LoVo (cell line): ENCODE results near the gene LST1.

Experiments used
- DNase-seq: peaks from one replicate; pipeline ENCODE4 v3.0.0-alpha.2; 2016; ENCODE audit warnings: low spot score

LST1 gene

DNA sequence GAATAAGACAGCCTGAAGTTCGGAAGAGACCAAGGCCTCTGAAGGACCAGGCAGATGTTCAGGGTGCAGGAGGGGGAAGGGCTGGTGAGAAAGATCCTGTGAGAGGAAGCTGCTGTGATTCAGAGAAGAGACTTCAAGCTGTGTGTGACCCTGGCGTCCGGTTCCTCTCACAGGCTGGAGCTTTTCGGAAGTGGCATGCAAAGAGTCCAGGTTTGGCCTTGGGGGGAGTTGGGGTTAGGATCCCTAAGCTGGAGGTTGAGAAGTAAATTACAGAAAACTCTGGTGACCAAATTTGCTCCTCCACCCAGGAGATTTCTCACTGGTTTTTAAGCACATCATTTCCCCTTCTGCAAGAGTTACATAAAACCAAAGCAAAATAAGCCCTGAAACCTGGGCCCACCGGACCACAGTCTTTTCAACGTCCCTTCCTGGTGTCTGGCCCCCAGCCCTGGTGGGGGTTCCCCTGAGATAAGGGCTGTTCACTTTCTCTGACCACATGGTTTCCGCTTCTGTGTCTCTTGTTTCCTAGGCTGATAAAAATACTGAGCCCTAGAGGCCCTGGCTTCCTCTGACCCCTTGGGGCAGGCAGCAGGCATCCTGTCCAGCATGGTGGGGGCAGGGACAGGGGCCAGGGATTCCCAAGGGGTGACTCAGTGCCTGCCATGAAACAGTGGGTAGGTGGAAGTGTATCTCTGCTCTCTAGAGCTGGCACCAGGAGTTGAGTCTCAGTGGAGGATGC lies 25.9 kb upstream of the LST1 start:
- DNase-seq, result no peak

DNA sequence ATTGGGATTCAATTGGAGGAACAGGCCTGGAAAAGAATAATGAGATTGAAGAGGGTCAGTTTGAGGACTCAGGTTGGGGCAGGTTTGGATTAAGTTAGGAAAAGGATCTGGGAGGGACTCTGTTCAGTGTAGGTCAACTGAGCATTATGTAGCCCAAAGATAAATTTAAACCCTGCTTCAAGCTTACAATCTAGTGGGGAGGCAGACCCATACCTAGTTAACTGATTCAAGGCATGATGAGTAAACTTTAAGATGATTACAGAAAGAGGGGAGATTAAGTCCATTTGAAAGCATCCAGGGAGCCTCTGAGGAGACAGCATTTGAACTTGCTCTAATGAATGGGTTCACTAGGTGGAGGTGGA lies 25.4 kb upstream of the LST1 start:
- DNase-seq, result no peak

DNA sequence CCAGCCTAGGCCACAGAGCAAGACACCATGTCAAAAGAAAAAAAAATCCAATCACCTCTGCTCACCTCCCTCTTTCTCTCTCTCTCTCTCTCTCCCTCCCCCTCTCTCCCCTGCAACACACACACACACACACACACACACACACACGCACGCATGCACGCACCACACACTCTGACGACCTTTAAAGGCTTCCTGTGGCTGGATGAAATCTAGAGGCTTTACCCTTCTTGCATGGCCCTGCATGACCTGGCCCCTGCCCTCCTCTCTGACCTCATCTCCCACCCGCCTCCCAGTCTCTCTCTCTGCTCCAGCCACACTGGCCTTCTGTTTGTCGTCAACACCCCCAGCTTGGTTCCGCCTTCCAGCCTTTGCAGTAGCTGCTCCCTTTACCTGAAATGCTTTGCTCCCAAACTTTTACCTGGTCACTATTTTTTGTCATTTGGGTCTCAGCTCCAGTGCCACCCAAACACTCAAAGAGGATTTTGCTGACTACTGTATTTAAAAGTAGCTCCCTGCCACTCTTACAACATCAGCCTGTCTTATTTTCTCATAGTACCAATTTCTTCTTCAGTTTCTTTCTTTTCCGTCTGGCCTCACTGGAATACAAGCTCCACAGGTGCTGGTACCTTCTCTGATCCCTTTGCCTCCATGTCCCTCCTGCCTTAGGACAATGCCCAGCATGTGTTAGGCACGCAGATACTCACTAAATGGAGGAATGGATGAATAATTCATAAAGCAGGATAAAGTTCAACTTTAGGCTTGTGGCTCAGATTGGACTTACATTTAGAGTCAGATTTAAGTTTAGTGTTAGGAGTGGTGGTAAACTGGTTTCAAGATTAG lies 18.3 kb upstream of the LST1 start:
- DNase-seq, result no peak

DNA sequence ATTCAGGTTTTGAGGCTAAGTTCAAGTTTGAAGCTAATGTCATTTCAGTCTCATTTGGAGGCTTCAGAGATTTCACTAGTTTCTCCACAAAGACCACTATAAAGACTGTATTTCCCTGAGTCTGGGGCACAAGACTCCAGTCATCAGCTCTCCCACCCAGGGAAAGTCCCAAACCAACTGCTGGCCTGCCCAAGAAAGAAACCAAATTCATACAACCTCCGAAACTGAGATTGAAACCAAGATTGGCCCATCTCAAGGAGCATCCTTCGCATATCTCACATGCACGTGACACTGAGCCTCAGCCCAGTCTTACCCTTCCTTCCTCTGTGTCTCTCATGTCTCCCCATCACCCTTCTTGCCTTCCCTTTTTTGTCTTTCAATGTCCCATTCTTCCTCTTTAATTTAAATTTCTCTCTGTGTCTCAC lies 17.5 kb upstream of the LST1 start:
- DNase-seq, result no peak

DNA sequence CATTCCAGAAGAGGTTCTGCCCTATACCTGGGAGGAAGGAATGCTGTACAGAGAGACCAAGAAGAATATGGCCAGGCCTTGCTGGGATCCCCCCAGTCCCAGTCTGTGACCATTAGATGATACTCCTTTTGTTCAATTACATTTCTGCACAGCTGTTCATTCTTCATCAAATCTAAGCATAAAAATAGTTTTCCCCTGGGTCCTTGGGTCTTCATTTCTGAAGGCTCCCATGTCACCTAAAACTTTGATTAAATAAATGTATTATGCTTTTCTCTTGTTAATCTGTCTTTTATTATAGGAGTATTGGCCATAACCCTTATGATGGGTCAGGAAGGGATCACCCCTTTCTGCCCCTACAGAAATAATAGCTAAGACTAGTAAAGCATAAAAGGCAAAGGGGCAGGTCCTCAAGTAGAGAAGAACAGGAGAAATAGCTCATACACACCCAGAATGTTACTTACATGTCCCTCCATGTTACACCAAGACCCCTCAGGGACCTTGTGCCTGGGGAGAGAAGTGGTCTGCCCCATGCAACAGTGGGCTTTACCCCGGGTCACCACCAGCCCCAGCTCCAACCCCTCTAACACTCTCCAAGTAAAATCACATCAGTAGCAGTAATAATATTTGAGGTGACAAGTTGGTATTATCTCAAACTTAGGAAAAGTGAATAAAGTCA lies 16.1 kb upstream of the LST1 start:
- no peak for DNase-seq

DNA sequence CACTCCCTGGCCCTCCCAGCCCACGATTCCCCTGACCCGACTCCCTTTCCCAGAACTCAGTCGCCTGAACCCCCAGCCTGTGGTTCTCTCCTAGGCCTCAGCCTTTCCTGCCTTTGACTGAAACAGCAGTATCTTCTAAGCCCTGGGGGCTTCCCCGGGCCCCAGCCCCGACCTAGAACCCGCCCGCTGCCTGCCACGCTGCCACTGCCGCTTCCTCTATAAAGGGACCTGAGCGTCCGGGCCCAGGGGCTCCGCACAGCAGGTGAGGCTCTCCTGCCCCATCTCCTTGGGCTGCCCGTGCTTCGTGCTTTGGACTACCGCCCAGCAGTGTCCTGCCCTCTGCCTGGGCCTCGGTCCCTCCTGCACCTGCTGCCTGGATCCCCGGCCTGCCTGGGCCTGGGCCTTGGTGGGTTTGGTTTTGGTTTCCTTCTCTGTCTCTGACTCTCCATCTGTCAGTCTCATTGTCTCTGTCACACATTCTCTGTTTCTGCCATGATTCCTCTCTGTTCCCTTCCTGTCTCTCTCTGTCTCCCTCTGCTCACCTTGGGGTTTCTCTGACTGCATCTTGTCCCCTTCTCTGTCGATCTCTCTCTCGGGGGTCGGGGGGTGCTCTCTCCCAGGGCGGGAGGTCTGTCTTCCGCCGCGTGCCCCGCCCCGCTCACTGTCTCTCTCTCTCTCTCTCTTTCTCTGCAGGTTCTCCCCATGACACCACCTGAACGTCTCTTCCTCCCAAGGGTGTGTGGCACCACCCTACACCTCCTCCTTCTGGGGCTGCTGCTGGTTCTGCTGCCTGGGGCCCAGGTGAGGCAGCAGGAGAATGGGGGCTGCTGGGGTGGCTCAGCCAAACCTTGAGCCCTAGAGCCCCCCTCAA lies 13.8 kb upstream of the LST1 start, which contains the start of gene LTA:
LTA (plus strand) TSS at position 249 of the 871 bp plus-strand sequence; CDS start at position 703, 454 bp downstream.
- DNase-seq, result no peak

DNA sequence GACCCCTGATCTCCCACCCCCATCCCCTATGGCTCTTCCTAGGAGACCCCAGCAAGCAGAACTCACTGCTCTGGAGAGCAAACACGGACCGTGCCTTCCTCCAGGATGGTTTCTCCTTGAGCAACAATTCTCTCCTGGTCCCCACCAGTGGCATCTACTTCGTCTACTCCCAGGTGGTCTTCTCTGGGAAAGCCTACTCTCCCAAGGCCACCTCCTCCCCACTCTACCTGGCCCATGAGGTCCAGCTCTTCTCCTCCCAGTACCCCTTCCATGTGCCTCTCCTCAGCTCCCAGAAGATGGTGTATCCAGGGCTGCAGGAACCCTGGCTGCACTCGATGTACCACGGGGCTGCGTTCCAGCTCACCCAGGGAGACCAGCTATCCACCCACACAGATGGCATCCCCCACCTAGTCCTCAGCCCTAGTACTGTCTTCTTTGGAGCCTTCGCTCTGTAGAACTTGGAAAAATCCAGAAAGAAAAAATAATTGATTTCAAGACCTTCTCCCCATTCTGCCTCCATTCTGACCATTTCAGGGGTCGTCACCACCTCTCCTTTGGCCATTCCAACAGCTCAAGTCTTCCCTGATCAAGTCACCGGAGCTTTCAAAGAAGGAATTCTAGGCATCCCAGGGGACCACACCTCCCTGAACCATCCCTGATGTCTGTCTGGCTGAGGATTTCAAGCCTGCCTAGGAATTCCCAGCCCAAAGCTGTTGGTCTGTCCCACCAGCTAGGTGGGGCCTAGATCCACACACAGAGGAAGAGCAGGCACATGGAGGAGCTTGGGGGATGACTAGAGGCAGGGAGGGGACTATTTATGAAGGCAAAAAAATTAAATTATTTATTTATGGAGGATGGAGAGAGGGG lies 12.6 kb upstream of the LST1 start:
- no peak for DNase-seq

DNA sequence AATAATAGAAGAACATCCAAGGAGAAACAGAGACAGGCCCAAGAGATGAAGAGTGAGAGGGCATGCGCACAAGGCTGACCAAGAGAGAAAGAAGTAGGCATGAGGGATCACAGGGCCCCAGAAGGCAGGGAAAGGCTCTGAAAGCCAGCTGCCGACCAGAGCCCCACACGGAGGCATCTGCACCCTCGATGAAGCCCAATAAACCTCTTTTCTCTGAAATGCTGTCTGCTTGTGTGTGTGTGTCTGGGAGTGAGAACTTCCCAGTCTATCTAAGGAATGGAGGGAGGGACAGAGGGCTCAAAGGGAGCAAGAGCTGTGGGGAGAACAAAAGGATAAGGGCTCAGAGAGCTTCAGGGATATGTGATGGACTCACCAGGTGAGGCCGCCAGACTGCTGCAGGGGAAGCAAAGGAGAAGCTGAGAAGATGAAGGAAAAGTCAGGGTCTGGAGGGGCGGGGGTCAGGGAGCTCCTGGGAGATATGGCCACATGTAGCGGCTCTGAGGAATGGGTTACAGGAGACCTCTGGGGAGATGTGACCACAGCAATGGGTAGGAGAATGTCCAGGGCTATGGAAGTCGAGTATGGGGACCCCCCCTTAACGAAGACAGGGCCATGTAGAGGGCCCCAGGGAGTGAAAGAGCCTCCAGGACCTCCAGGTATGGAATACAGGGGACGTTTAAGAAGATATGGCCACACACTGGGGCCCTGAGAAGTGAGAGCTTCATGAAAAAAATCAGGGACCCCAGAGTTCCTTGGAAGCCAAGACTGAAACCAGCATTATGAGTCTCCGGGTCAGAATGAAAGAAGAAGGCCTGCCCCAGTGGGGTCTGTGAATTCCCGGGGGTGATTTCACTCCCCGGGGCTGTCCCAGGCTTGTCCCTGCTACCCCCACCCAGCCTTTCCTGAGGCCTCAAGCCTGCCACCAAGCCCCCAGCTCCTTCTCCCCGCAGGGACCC lies 11.7 kb upstream of the LST1 start:
- no peak for DNase-seq

DNA sequence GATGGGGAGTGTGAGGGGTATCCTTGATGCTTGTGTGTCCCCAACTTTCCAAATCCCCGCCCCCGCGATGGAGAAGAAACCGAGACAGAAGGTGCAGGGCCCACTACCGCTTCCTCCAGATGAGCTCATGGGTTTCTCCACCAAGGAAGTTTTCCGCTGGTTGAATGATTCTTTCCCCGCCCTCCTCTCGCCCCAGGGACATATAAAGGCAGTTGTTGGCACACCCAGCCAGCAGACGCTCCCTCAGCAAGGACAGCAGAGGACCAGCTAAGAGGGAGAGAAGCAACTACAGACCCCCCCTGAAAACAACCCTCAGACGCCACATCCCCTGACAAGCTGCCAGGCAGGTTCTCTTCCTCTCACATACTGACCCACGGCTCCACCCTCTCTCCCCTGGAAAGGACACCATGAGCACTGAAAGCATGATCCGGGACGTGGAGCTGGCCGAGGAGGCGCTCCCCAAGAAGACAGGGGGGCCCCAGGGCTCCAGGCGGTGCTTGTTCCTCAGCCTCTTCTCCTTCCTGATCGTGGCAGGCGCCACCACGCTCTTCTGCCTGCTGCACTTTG lies 10.7 kb upstream of the LST1 start, which contains the start of gene TNF:
TNF (plus strand) TSS at position 231 of the 567 bp plus-strand sequence; CDS start at position 408, 177 bp downstream.
- DNase-seq, result no peak

DNA sequence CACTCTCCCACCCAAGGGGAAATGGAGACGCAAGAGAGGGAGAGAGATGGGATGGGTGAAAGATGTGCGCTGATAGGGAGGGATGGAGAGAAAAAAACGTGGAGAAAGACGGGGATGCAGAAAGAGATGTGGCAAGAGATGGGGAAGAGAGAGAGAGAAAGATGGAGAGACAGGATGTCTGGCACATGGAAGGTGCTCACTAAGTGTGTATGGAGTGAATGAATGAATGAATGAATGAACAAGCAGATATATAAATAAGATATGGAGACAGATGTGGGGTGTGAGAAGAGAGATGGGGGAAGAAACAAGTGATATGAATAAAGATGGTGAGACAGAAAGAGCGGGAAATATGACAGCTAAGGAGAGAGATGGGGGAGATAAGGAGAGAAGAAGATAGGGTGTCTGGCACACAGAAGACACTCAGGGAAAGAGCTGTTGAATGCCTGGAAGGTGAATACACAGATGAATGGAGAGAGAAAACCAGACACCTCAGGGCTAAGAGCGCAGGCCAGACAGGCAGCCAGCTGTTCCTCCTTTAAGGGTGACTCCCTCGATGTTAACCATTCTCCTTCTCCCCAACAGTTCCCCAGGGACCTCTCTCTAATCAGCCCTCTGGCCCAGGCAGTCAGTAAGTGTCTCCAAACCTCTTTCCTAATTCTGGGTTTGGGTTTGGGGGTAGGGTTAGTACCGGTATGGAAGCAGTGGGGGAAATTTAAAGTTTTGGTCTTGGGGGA lies 10.0 kb upstream of the LST1 start:
- DNase-seq, result no peak

DNA sequence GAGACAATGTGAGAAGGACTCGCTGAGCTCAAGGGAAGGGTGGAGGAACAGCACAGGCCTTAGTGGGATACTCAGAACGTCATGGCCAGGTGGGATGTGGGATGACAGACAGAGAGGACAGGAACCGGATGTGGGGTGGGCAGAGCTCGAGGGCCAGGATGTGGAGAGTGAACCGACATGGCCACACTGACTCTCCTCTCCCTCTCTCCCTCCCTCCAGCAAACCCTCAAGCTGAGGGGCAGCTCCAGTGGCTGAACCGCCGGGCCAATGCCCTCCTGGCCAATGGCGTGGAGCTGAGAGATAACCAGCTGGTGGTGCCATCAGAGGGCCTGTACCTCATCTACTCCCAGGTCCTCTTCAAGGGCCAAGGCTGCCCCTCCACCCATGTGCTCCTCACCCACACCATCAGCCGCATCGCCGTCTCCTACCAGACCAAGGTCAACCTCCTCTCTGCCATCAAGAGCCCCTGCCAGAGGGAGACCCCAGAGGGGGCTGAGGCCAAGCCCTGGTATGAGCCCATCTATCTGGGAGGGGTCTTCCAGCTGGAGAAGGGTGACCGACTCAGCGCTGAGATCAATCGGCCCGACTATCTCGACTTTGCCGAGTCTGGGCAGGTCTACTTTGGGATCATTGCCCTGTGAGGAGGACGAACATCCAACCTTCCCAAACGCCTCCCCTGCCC lies 9.0 kb upstream of the LST1 start:
- DNase-seq, result no peak

DNA sequence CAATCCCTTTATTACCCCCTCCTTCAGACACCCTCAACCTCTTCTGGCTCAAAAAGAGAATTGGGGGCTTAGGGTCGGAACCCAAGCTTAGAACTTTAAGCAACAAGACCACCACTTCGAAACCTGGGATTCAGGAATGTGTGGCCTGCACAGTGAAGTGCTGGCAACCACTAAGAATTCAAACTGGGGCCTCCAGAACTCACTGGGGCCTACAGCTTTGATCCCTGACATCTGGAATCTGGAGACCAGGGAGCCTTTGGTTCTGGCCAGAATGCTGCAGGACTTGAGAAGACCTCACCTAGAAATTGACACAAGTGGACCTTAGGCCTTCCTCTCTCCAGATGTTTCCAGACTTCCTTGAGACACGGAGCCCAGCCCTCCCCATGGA lies 8.5 kb upstream of the LST1 start:
- DNase-seq, result no peak

DNA sequence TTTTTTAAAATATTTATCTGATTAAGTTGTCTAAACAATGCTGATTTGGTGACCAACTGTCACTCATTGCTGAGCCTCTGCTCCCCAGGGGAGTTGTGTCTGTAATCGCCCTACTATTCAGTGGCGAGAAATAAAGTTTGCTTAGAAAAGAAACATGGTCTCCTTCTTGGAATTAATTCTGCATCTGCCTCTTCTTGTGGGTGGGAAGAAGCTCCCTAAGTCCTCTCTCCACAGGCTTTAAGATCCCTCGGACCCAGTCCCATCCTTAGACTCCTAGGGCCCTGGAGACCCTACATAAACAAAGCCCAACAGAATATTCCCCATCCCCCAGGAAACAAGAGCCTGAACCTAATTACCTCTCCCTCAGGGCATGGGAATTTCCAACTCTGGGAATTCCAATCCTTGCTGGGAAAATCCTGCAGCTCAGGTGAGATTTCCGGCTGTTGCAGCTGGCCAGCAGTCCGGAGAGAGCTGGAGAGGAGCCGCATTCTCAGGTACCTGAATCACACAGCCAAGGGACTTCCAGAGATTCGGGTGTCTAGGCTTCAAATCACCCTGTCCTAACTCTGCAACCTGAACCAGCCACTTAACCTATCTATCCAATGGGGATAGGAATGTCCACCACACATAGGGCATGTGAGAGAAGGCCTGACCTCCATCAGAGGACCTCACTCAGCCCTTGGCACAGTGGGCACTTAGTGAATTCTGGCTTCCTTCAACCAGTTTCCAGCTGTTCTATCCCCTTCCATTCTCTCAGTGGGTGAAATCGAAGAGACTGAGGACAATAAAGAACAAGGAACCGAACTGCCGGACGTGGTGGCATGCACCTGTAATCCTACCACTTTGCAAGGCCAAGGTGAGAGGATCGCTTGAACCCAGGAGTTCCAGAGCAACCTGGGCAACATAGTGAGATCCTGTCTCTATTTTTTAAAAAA lies 7.6 kb upstream of the LST1 start:
- no peak for DNase-seq

DNA sequence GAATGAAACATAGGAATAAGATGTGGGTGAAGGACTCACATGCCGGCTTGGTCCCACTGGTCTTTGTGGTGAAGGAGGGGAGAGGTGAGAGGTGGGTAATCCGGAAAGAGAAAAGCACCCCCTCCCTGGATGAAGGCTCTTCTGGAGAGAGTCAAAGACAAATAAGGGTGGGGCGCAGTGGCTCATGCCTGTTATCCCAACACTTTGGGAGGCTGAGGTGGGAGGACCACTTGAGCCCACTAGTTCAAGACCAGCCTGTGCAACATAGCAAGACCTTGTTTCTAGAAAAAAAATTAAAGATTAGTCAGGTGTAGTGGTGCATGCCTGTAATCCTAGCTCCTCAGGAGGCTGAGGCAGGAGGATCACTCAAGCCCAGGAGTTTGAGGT lies 7.0 kb upstream of the LST1 start:
- no peak for DNase-seq

DNA sequence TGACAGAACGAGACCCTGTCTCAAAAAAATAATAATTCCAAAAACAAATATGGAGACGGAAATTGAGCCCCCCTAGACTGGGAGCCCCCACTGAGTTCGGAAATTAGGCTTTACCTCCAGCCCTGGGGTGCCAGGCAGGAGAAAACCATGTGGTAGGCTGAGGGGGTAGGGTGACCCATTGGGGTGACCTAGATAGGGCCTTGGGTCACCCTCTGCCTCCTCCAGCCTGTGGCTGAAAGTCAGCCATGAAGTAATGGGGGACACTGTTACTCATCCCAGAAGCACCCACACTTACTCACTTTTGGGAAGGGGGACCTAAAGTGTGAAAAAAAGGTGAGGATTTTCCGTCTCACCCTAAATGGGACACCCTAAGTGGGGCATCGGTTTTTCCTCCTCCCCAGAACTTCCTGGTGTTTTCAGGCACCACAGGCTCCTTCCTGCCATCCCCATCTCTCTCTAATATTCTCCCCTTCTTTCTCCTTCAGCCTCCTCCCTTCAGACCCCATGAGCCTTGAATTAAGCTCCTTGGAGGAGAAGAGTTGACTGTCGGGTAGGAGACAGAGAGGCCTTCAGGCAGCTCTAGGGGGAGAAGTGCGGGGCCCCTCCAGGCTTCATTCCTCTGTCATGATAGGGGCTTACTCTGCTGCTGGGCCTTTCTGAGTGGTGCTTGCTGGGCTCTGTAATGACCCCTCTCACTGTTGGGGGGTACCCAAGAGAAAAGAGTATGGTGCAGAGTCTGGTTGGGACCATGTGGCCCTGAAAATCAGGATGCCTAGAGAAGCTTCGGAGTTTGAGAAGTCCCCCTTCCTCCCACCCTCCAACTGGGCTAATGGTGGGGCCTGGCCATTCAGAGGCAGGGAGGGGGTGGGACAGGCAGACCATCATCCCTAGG lies 6.3 kb upstream of the LST1 start:
- DNase-seq, result no peak

DNA sequence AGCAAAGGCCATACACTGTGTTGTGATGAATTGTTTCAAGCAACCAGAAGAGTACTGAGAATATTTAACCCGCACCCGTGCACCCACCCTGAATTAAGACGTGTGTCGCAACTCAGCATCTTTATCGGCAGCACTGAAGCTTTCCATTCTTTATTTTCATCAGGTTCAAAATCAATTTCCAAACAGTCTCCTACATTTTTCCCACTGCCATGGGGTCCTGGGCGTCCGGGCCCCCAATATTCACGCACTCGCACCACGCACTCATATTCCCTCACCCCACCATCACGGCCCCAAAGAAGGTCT lies 5.7 kb upstream of the LST1 start:
- no peak for DNase-seq
